GM19467 (cell line): ENCODE results near the gene NPDC1.
"Not testable (repeated sequence)": the region's sequence is repeated elsewhere in the genome, so short reads cannot be mapped to it uniquely, and the experiment has no call there.

Experiments
- ATAC-seq: cut with Tn5 transposase; IDR thresholded peaks from one replicate; pipeline ENCODE4 v1.9.1; 2021; ENCODE audit warnings: mild to moderate bottlenecking, moderate library complexity; ENCODE audit not compliant: unreplicated experiment

The NPDC1 gene

GRCh38 chr9:137014776-137015539 lies 31.0 kb downstream of the NPDC1 start:
- no peak for ATAC-seq

GRCh38 chr9:137014166-137014565 lies 31.8 kb downstream of the NPDC1 start:
- ATAC-seq, result no peak

- no peak for ATAC-seq
These were observed 32.4 kb downstream of the NPDC1 start for GRCh38 chr9:137013571-137013940.

GRCh38 chr9:137012694-137013570 lies 33.0 kb downstream of the NPDC1 start:
- no peak for ATAC-seq

GRCh38 chr9:137011907-137012675 lies 33.9 kb downstream of the NPDC1 start:
- ATAC-seq, result no peak

- ATAC-seq, result no peak
These were observed 34.8 kb downstream of the NPDC1 start for GRCh38 chr9:137011156-137011555.

GRCh38 chr9:137009938-137010732 lies 35.8 kb downstream of the NPDC1 start:
- no peak for ATAC-seq

GRCh38 chr9:137009217-137009616 lies 36.8 kb downstream of the NPDC1 start:
- ATAC-seq, result no peak

GRCh38 chr9:137008312-137008711 lies 37.7 kb downstream of the NPDC1 start:
- ATAC-seq, result no peak

- ATAC-seq, result no peak
These were observed 38.1 kb downstream of the NPDC1 start for GRCh38 chr9:137007816-137008270.

GRCh38 chr9:137007108-137007815 lies 38.7 kb downstream of the NPDC1 start:
- ATAC-seq, result no peak

- no peak for ATAC-seq
These were observed 39.6 kb downstream of the NPDC1 start for GRCh38 chr9:137006116-137007003.

GRCh38 chr9:137004285-137004684 lies 41.7 kb downstream of the NPDC1 start:
- ATAC-seq, result not testable (repeated sequence)

- no peak for ATAC-seq
These were observed 43.3 kb downstream of the NPDC1 start for GRCh38 chr9:137002646-137003041.

GRCh38 chr9:137001857-137002645 lies 43.9 kb downstream of the NPDC1 start:
- no peak for ATAC-seq

GRCh38 chr9:137000177-137000930 lies 45.6 kb downstream of the NPDC1 start:
- peak; percentile 72 for ATAC-seq

- no peak for ATAC-seq
These were observed 48.1 kb downstream of the NPDC1 start for GRCh38 chr9:136997830-136998234.
